ENCODE results near the gene RCAN1.

The RCAN1 gene

GRCh38 chr21:34614628-34615486 is at the start of gene RCAN1:
TSS of gene RCAN1 (minus strand) at chr21:34615113. CDS start at chr21:34615011, 102 bp downstream.
- peak; percentile 74 to 76 for DNase-seq (ENCODE audit: low read depth in 2 of 2)

DNA sequence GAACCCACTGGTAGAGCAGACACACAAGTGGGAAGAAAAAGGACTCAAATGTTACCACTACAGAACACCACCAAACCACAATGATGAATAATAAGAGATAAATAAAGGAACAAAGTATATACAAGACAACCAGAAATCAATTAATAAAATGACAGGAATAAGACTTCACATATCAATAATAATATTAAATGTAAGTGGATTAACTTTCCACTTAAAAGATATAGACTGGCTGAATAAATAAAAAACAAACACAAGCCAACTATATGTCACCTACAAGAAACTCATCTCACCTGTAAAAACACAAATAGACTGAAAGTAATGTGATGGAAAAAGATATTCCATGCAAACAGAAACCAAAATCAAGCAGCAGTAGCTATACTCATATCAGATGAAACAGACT is 46.9 kb upstream of the RCAN1 start:
- no peak for DNase-seq (ENCODE audit: low read depth in 2 of 2)

DNA sequence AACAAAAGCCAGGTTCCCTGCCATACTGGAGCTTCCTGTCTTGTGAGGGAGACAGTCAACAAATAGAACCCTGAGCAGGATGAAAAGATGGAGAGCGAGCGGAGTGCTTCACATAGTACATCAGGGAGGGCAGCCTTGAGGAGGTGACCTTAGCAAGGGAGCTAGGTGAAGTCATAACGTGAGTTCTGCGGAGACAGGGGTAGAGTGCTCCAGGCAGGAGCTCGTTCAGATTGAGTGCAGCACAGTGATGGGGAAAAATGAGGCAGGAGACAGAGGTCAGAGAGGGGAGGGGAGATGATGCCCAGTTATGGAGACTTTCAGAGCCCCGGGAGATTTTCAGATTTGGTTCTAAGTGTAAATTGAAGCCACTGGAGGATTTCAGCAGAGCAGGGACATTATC is 38.6 kb upstream of the RCAN1 start:
- no peak for DNase-seq (ENCODE audit: low read depth in 2 of 2)

DNA sequence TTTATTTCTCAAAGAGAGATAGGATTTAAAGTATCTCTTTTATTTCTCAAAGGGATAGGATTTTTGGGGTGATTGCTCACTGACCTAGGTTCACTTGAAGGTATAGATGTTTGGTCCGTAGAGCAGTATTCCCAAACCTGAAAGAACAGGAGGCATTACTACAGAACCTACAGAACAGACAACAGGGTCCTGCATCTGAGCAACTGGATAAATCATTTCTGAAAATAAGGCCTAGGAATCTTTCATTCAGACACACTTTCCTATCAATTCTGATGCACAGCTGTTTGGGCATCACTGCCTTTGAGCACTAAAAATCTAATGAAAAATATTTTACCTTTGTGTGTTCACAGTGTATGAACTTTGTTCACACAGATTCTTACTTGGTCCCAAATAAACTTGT is 36.7 kb upstream of the RCAN1 start:
- no peak for DNase-seq (ENCODE audit: low read depth in 2 of 2)

- DNase-seq (ENCODE audit: low read depth in 2 of 2), result no peak
These were observed 36.0 kb upstream of the RCAN1 start for GRCh38 chr21:34650861-34651431.

DNA sequence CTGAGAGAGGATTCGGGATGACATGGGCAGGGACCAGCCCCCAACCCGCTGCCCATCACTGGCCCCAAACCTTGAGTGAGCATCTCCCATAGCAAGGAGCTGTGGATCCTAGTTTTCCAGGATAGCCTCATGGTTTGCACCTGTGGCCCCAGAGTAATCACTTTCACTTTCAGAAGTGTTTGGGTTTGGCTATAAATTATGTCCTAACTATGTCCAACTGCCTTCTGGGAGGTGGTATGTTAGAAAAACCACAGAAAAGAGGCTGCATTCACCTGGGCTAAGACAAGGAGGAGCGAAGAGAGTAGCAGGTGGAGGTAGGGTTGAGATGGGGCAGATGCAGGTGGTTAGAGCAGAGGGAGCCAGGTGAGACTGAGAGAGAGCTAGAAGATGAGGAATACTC is 34.5 kb upstream of the RCAN1 start:
- DNase-seq (ENCODE audit: low read depth in 2 of 2), result no peak

DNA sequence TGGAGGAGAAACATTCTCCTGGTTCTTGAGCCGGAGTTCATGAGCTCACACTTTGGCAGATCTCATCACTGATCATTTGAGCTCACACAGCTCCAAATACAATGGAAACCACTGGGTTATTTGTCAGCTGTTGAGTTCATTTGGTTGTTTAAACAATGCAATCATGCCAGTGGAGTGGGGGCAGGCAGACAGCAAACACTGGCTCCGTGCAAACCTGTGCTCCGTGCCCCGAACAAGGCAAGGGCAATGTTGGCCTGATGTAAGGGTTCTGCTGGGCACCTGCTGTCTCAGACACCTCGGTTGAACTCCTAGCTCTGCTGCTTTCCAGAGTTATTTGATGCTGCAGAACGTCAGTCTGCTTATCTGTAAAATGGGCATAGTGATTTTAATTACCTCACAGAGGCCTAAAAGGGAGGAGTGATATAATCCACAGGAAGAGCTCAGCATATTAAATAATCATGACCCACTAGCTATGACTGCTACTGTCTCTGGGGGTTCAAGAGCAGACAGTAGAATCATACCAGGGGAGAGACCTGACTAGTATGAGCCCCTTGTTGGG is 33.9 kb upstream of the RCAN1 start:
- DNase-seq (ENCODE audit: low read depth in 2 of 2), result no peak

DNA sequence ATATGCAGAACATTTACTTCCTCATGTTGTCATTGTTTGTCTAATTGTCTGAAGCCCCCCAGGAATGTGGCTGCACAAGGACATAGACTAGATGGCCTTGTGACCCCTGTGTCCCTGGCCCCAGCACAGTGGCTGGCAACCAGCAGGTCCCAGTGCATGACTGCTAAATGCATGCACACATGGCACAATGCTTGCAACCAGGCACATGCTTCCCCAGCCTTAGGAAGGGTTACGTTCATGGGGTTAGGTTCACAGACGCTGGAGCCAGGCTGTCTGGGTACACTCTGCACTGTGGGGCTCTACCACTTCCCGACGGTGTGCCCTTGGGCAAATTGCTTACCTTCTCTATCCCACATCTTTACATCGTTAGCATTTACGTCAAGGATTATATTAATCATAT is 32.6 kb upstream of the RCAN1 start:
- DNase-seq (ENCODE audit: low read depth in 2 of 2), result no peak

DNA sequence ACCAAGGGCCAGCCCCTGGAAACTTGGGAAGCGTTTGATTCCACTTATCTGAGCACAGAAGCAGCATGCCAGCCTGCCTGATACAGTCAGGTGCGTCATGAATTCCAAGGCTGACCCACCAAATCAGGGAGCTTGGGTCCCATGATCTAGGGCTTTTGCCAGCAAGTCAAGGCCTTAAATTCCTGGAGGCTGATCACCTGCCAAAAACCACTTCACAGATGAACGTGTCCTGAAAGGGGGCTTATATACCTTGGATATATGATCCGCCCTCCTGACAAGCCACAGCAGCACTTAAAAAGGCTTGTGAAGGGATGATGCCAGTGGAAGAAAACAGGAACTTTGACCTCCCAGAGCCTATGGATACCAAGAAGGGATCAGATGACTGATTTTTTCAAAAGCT is 29.9 kb upstream of the RCAN1 start:
- DNase-seq (ENCODE audit: low read depth in 2 of 2), result no peak

- no peak for DNase-seq (ENCODE audit: low read depth in 2 of 2)
These were observed 27.5 kb upstream of the RCAN1 start for GRCh38 chr21:34642211-34643075.

GRCh38 chr21:34640858-34641257 is 25.9 kb upstream of the RCAN1 start:
- no peak for DNase-seq (ENCODE audit: low read depth in 2 of 2)

DNA sequence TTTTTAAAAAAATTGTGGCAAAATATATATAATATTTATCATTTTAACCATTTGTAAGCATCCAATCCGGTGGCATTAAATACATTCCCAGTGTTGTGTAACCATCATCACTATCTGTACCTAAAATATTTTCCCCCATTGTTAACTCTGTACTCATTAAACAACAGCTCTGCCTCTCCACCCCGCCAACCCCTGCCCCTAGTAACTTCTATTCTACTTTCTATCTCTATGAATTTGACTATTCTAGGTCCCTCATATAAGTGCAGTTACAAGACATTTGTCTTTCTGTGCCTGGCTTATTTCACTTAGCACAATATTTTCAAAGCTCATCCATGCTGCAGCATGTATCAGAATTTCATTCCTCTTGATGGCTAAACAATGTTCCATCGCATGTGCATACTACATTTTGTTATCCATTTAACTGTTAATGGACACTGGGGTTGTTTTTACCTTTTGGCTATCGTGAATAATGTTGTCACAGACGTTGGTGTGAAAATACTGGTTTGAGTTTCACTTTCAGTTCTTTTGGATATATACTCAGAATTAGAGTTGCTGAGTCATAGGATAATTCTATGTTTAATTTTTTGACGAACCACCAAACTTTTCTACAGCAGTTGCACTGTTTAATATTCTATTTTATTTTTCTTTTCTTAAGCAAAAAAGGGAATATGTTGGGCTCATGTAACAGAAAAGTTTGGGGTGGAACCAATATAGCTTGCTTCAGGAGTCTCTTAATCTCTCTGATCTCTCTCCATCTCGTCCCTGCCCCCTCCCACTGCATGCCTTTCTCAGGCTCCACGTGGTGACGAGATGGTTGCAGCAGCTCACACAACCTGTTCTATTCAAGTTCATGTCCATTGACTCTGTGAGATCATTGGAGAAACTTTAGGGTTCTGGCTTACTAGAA is 25.2 kb upstream of the RCAN1 start:
- DNase-seq (ENCODE audit: low read depth in 2 of 2), result peak in 1 of 2 experiments; percentile 11

DNA sequence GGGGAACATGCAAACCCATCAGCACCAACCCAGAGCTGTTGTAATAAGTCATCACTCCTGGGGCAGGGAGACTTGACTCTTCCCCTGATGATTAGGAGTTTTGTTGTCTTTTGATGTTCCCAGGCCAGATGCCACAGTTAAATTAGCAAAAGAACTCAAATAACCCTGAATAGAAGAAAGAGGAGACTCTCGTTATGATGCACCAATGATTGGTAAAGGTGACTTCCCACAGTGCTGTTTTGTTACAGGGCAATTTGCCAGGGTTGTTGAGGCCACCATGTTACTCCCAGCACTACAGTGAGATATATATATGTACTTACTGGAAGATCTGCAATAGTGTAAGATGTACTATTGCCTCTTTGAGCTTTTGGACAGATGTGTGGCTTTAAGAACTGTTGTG is 24.3 kb upstream of the RCAN1 start:
- no peak for DNase-seq (ENCODE audit: low read depth in 2 of 2)

DNA sequence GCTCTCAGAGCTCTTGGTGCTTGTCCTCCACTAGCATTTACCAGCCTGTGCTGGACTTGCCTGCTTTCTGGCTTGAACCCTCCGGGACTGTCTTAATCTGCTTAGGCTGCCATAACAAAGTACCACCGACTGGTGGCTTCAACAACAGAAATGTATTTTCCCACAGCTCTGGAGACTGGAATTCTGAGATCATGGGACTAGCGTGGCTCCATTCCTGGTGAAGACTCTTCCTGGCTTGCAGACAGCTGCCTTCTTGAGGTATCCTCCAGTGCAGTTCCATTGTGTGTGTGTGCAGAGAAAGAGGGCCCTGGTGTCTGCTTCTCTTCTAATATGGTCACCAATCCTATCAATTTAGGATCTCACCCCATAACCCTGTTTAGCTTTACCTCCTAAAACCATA is 22.0 kb upstream of the RCAN1 start:
- DNase-seq (ENCODE audit: low read depth in 2 of 2), result no peak

DNA sequence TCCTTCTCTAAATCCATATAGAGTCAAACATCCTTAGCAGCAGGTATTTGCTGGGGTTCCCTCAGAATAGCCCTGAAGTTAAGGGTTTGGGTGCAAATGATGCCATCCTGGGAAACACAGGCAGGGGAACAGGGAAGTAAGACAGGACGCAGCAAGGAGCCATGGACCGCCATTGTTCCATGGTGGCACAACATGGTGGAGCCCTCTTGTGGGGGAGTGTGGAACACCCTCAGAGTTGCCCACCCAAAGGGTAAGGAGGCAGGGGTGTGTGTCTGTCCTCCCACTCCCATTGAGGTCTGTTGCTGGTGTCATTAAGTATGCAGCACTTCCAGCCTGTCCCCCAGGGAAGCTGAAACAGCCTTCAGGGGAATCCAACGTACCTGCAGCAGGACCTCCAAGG is 20.4 kb upstream of the RCAN1 start:
- peak in 1 of 2 experiments; percentile 18 for DNase-seq (ENCODE audit: low read depth in 2 of 2)

DNA sequence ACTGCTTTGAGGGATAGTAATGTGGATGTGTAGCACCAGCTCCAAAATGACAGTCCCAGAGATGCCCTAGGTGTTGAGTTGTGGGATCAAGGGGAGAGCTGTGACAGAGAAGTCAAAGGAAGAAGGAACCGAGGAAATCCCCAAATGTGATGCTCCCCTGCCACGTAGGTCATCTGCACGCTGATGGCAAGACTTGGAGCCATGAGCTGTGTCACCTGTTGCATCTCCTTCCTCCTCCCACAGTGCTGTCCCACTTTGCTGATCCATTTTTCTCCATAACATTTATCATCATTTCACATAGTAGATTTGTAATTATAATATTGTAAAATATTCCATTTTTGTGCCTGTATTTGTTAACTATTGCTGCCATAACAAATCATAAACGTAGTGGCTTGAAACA is 17.6 kb upstream of the RCAN1 start:
- no peak for DNase-seq (ENCODE audit: low read depth in 2 of 2)

- no peak for DNase-seq (ENCODE audit: low read depth in 2 of 2)
These were observed 15.7 kb upstream of the RCAN1 start for GRCh38 chr21:34630536-34631143.

GRCh38 chr21:34626131-34626530 is 11.2 kb upstream of the RCAN1 start:
- DNase-seq (ENCODE audit: low read depth in 2 of 2), result no peak

DNA sequence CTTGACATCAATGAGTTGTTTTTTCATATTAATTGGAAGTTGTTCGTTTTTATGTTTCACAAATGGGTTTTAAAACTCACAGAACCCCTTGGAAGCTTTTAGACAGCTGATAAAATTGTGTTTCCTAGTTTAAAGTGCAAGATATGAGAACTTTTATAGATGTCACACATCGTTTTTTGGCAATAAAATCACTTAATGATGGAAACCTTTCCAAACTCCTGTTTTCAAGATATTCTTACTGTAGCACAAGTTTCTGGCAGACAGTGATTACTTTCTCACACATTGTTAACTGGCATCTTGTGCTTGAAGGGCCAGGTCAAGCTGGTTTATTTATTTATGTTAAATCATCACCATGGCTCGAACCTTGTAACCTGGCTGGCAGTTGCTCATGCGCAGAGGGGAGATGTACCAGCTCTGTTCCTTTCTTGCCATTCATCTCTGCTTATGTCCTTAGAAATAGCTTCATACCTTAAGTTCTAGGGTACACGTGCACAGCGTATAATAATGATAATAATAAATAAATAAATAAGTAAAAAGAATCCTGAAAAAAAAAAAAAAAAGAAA is 10.2 kb upstream of the RCAN1 start:
- DNase-seq (ENCODE audit: low read depth in 2 of 2), result no peak

- no peak for DNase-seq (ENCODE audit: low read depth in 2 of 2)
These were observed 8.6 kb upstream of the RCAN1 start for GRCh38 chr21:34623516-34623915.

Measured in stimulated activated CD4-positive, alpha-beta T cell treated with anti-CD3 and anti-CD28 coated beads, Interleukin-12 subunit alpha, Interleukin-12 subunit beta, amount 100 ng/mL, for 24 hours (primary cell).